Liver (tissue), 9 donors: ENCODE data around the gene CAB39. TPM values are rescaled to one million over a fixed set of nuclear protein-coding genes. Genes with fewer than 3 reads are reported as not detected.

Experiments used
- DNase-seq: peaks from one replicate; pipeline ENCODE4 v3.0.0-alpha.2; 2017; ENCODE audit warnings: low spot score
- H3K27ac ChIP-seq, 2 donors: one replicate each; pipeline ENCODE4 v1.7.0; 2013; ENCODE audit warnings: inconsistent platforms in 2 of 2, low read length in 2 of 2, control low read depth in 1 of 2, low read depth in 1 of 2, mild to moderate bottlenecking in 1 of 2
- H3K27me3 ChIP-seq, 4 donors: one replicate each; pipeline versions ENCODE4 v1.6.1 to v1.7.0; 2013; ENCODE audit warnings: low read length in 3 of 4, inconsistent platforms in 1 of 4, mild to moderate bottlenecking in 1 of 4, moderate library complexity in 1 of 4; ENCODE audit not compliant: control insufficient read depth in 4 of 4, insufficient read depth in 4 of 4
- H3K36me3 ChIP-seq, 4 donors: one replicate each; pipeline versions ENCODE4 v1.6.1 to v1.7.0; 2013; ENCODE audit warnings: low read length in 3 of 4, mild to moderate bottlenecking in 3 of 4, low read depth in 1 of 4, moderate library complexity in 1 of 4; ENCODE audit not compliant: control insufficient read depth in 4 of 4, insufficient read depth in 3 of 4
- H3K4me1 ChIP-seq, 4 donors: one replicate each; pipeline versions ENCODE4 v1.6.1 to v1.7.0; 2013; ENCODE audit warnings: low read length in 3 of 4, mild to moderate bottlenecking in 3 of 4, moderate library complexity in 1 of 4; ENCODE audit not compliant: control insufficient read depth in 4 of 4, insufficient read depth in 4 of 4
- H3K4me3 ChIP-seq, 3 donors: one replicate each; pipeline versions ENCODE4 v1.6.1 to v1.7.0; 2013; ENCODE audit warnings: low read length in 3 of 3, control low read depth in 1 of 3, low read depth in 1 of 3, mild to moderate bottlenecking in 1 of 3
- H3K9ac ChIP-seq, 2 donors: one replicate each; pipeline ENCODE4 v1.7.0; 2013; ENCODE audit warnings: low read length in 2 of 2, mild to moderate bottlenecking in 2 of 2, moderate library complexity in 2 of 2, control low read depth in 1 of 2, low read depth in 1 of 2
- H3K9me3 ChIP-seq, 4 donors: one replicate each; pipeline versions ENCODE4 v1.6.1 to v1.7.0; 2013; ENCODE audit warnings: low read length in 3 of 4; ENCODE audit not compliant: control insufficient read depth in 4 of 4
- EGR1 ChIP-seq, 2 donors: IDR thresholded peaks; 2 replicates each; pipeline ENCODE4 v1.6.1; 2016 to 2018; ENCODE audit warnings: antibody characterized with exemption in 2 of 2, low read depth in 2 of 2
- FOXA1 ChIP-seq: IDR thresholded peaks from 2 replicates; pipeline ENCODE4 v1.6.1; 2016; ENCODE audit warnings: antibody characterized with exemption
- GABPA ChIP-seq, 2 donors: IDR thresholded peaks in 1 of 2; conservative IDR thresholded peaks in 1 of 2; 2 replicates each; pipeline ENCODE4 v1.6.1; 2016; ENCODE audit warnings: antibody characterized with exemption in 2 of 2, mild to moderate bottlenecking in 1 of 2, moderate library complexity in 1 of 2
- HNF4A ChIP-seq, 2 donors: conservative IDR thresholded peaks; 2 replicates each; pipeline ENCODE4 v1.6.1; 2016; ENCODE audit warnings: antibody characterized with exemption in 2 of 2, mild to moderate bottlenecking in 2 of 2
- HNF4G ChIP-seq: IDR thresholded peaks from 2 replicates; pipeline ENCODE4 v1.6.1; 2016; ENCODE audit warnings: antibody characterized with exemption
- JUND ChIP-seq, 2 donors: IDR thresholded peaks; 2 replicates each; pipeline ENCODE4 v1.6.1; 2016; ENCODE audit warnings: antibody characterized with exemption in 2 of 2
- RAD21 ChIP-seq, 2 donors: IDR thresholded peaks; 2 replicates each; pipeline ENCODE4 v1.6.1; 2016; ENCODE audit warnings: antibody characterized with exemption in 2 of 2, mild to moderate bottlenecking in 2 of 2
- SP1 ChIP-seq: IDR thresholded peaks from 2 replicates; pipeline ENCODE4 v1.6.1; 2018; ENCODE audit warnings: antibody characterized with exemption, mild to moderate bottlenecking
- TAF1 ChIP-seq: conservative IDR thresholded peaks from 2 replicates; pipeline ENCODE4 v1.6.1; 2016; ENCODE audit warnings: antibody characterized with exemption, mild to moderate bottlenecking
- YY1 ChIP-seq: IDR thresholded peaks from 2 replicates; pipeline ENCODE4 v1.6.1; 2016; ENCODE audit warnings: antibody characterized with exemption, mild to moderate bottlenecking
- WGBS: extraction: QIAGEN DNeasy Blood & Tissue Kit; methylation state at CpG from one replicate; pipeline ENCODE4 v1.1.7; 2013; 5-methylcytosine and 5-hydroxymethylcytosine counted together
- polyA plus RNA-seq, 2 donors: library from polyadenylated mRNA; stranded (reverse) in 1 of 2; unstranded in 1 of 2; fragments of 200-250 nt in 1 of 2; fragments of >200 nt in 1 of 2; fragmentation: Nextera tagmentation in 1 of 2; extraction: Ambion mirVana in 1 of 2; gene quantifications; one replicate each; pipeline versions ENCODE4 v1.2.1 to v1.2.3, GENCODE V29; 2013 to 2015
- total RNA-seq, 2 donors: library from RNA; depleted of rRNA; stranded (reverse); fragments of >200 nt; gene quantifications; one replicate each; pipeline ENCODE4 v1.2.3, GENCODE V29; 2014
- TF ChIP-seq, protein P1 (sequence below): fragments of 150-350 bp; IDR thresholded peaks from 2 replicates; pipeline ENCODE4 v1.5.1; 2017; ENCODE audit warnings: improper control_type of control experiment, low read depth, low read length; ENCODE audit not compliant: missing input control
- TF ChIP-seq, protein P2 (sequence below): IDR thresholded peaks from 2 replicates; pipeline ENCODE4 v1.6.1; 2016; ENCODE audit warnings: antibody characterized with exemption, mild to moderate bottlenecking
- TF ChIP-seq, protein P3 (sequence below): IDR thresholded peaks from 2 replicates; pipeline ENCODE4 v1.6.1; 2016; ENCODE audit warnings: antibody characterized with exemption
- TF ChIP-seq, protein P4 (sequence below): IDR thresholded peaks from 2 replicates; pipeline ENCODE4 v1.6.1; 2016; ENCODE audit warnings: antibody characterized with exemption
- donor health status: healthy.
- donor health status: healthy.
- donor health status: healthy.
- donor health status: healthy.
- donor health status: healthy.

Gene CAB39
- total and polyA plus RNA-seq, 4 donors: 9.2 to 39.8 (median 26.5) TPM

DNA sequence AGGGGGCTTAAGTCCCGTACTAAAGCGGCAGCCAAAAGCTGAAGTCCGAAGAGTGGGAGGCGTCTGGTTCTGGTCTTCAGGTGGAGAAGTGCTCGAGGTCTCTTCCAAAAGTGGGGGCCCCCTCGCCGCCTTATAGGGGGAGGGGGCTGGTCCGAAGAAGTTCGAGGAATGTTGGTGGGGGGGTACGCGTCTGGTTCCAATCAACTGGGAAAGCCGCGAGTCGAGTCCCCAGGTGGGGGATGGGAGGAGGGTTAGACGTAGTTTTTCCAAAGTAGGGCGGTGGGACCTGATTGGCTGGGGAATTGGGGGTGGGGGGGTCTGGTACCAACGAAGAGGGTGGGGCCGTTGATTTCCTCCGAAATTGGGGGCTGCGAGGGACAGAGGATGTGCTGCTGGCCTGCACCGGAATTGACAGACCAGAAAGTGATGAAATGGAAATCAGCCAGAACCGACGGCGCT is 152.7 kb downstream of the CAB39 start:
- Histone ChIP-seq H3K4me1 (peaks cover 0 to 15% (median 6%) of the 10 kb centered on the region in 4 donors), H3K27ac (peak overlapping the region in 1 of 2 donors; percentile 26), H3K4me3 (peak overlapping the region in 2 of 3 donors; percentile 66 to 73), H3K9me3 (no peaks in the 10 kb centered on the region), H3K36me3 (no peaks in the 10 kb centered on the region), H3K27me3 (no peaks in the 10 kb centered on the region), H3K9ac (no peak overlapping the region)
- WGBS: 5% methylated on average over 24 of the region's 24 CpGs
- no peak for DNase-seq
- TF ChIP-seq, protein P1, sequence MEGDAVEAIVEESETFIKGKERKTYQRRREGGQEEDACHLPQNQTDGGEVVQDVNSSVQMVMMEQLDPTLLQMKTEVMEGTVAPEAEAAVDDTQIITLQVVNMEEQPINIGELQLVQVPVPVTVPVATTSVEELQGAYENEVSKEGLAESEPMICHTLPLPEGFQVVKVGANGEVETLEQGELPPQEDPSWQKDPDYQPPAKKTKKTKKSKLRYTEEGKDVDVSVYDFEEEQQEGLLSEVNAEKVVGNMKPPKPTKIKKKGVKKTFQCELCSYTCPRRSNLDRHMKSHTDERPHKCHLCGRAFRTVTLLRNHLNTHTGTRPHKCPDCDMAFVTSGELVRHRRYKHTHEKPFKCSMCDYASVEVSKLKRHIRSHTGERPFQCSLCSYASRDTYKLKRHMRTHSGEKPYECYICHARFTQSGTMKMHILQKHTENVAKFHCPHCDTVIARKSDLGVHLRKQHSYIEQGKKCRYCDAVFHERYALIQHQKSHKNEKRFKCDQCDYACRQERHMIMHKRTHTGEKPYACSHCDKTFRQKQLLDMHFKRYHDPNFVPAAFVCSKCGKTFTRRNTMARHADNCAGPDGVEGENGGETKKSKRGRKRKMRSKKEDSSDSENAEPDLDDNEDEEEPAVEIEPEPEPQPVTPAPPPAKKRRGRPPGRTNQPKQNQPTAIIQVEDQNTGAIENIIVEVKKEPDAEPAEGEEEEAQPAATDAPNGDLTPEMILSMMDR: no peak
- TF ChIP-seq FOXA1: no peak
- TF ChIP-seq, protein P2, sequence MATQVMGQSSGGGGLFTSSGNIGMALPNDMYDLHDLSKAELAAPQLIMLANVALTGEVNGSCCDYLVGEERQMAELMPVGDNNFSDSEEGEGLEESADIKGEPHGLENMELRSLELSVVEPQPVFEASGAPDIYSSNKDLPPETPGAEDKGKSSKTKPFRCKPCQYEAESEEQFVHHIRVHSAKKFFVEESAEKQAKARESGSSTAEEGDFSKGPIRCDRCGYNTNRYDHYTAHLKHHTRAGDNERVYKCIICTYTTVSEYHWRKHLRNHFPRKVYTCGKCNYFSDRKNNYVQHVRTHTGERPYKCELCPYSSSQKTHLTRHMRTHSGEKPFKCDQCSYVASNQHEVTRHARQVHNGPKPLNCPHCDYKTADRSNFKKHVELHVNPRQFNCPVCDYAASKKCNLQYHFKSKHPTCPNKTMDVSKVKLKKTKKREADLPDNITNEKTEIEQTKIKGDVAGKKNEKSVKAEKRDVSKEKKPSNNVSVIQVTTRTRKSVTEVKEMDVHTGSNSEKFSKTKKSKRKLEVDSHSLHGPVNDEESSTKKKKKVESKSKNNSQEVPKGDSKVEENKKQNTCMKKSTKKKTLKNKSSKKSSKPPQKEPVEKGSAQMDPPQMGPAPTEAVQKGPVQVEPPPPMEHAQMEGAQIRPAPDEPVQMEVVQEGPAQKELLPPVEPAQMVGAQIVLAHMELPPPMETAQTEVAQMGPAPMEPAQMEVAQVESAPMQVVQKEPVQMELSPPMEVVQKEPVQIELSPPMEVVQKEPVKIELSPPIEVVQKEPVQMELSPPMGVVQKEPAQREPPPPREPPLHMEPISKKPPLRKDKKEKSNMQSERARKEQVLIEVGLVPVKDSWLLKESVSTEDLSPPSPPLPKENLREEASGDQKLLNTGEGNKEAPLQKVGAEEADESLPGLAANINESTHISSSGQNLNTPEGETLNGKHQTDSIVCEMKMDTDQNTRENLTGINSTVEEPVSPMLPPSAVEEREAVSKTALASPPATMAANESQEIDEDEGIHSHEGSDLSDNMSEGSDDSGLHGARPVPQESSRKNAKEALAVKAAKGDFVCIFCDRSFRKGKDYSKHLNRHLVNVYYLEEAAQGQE: no peak

DNA sequence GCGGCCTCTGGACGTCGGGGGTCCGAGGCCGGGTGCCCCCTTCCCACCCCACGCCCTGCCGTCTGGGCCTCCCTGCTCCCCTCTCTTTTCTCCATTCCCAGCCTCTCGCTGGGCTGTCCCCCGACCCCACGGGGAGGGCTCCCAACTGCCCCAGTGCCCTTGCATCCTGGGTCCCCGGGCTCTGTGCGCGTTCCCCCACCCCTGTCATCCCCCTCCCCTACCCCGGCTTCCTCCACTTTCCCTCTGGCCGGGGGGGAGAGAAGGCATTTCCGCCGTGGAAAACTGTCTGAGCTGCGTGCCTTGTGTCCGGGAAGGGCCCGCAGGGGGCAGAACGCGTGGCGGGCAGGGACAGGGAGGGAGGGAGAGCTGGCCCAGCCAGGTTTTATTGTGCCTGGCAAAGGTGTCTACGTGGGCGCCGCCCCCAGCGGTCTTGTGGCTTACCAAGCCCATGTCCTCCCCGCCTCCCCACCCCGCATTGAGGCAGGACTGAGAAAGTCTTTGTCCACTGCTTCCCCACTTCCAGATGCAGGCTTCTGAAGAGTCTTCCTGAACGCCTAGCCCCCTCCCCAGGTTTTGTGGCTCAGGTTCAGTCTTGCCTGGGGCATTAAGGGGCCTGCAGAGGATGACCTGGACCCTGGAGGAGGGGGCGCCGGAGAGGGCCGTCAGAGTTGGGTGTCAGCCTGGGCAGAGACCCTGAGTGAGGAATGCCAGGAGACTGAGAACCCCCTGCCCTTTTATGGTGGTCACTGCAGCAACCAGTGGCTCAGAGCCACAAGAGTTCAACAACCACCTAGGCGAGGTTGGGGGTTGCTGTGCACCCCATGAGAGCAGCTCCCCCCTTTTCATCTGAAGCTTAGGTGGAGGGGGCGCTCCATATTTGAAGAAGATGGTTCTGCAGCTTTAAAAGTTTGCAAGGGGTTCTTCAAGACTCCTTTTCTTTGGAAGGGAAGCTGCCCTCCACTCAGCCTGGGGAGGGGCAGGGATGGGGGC is 153.4 kb downstream of the CAB39 start:
- H3K9ac ChIP-seq: no peak overlapping the region
- WGBS: 44% methylated on average over 35 of the region's 35 CpGs

More for the DNA sequence above, 153.4 kb downstream of the CAB39 start:
- H3K27ac ChIP-seq: peak overlapping the region in 1 of 2 donors; percentile 26
- H3K27me3 ChIP-seq: no peaks in the 10 kb centered on the region
- H3K36me3 ChIP-seq: no peaks in the 10 kb centered on the region
- TF ChIP-seq RAD21 (IDR thresholded peaks at IDR 0.05) (no peak), YY1 (no peak), FOXA1 (no peak), TAF1 (no peak), HNF4A (conservative IDR thresholded peaks at IDR 0.05) (no peak), SP1 (no peak), EGR1 (IDR thresholded peaks at IDR 0.05; ENCODE audit: low read depth in 2 of 2) (no peak), HNF4G (no peak), GABPA (IDR thresholded peaks at IDR 0.05 in 1 of 2, conservative IDR thresholded peaks at IDR 0.05 in 1 of 2) (no peak), JUND (IDR thresholded peaks at IDR 0.05) (no peak)
- TF ChIP-seq, protein P2: no peak
- TF ChIP-seq, protein P3, sequence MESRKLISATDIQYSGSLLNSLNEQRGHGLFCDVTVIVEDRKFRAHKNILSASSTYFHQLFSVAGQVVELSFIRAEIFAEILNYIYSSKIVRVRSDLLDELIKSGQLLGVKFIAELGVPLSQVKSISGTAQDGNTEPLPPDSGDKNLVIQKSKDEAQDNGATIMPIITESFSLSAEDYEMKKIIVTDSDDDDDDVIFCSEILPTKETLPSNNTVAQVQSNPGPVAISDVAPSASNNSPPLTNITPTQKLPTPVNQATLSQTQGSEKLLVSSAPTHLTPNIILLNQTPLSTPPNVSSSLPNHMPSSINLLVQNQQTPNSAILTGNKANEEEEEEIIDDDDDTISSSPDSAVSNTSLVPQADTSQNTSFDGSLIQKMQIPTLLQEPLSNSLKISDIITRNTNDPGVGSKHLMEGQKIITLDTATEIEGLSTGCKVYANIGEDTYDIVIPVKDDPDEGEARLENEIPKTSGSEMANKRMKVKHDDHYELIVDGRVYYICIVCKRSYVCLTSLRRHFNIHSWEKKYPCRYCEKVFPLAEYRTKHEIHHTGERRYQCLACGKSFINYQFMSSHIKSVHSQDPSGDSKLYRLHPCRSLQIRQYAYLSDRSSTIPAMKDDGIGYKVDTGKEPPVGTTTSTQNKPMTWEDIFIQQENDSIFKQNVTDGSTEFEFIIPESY: no peak
- TF ChIP-seq, protein P4, sequence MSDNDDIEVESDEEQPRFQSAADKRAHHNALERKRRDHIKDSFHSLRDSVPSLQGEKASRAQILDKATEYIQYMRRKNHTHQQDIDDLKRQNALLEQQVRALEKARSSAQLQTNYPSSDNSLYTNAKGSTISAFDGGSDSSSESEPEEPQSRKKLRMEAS: no peak
- H3K4me3 ChIP-seq: peak overlapping the region in 1 of 3 donors; percentile 66
- H3K4me1 ChIP-seq: peaks cover 0 to 16% (median 6%) of the 10 kb centered on the region in 4 donors
- no peaks in the 10 kb centered on the region for H3K9me3 ChIP-seq
- no peak for DNase-seq
